Epithelial cell of proximal tubule (primary cell): ENCODE results near the gene ACSF2. TPM values are rescaled to one million over a fixed set of nuclear protein-coding genes. Genes with fewer than 3 reads are reported as not detected.
"Not testable (repeated sequence)": the region's sequence is repeated elsewhere in the genome, so short reads cannot be mapped to it uniquely, and the experiment has no call there.

Experiments
- DNase-seq: peaks from one replicate; pipeline ENCODE4 v3.0.0-alpha.2; 2011; ENCODE audit warnings: low read depth
- H3K4me3 ChIP-seq: 2 replicates; pipeline ENCODE4 v1.5.1; 2011; ENCODE audit warnings: low read depth, mild to moderate bottlenecking, low read length
- CTCF ChIP-seq: conservative IDR thresholded peaks from 2 replicates; pipeline ENCODE4 v1.5.1; 2012; ENCODE audit warnings: low read depth, mild to moderate bottlenecking, low read length
- total RNA-seq: library from RNA; depleted of rRNA; stranded (reverse); fragments of >200 nt; gene quantifications from 2 replicates; pipeline ENCODE4 v1.2.3, GENCODE V29; 2015

Gene ACSF2
- total RNA-seq, 1 donor from 2014 or later, result 32.6 TPM

- no peak for DNase-seq
- H3K4me3 ChIP-seq, result no peak overlapping the region
- no peak for TF ChIP-seq CTCF
These were observed 45.2 kb downstream of the ACSF2 start for GRCh38 chr17:50471009-50471905.

- TF ChIP-seq CTCF, result no peak
- H3K4me3 ChIP-seq, result no peak overlapping the region
- no peak for DNase-seq
These were observed 46.3 kb downstream of the ACSF2 start for GRCh38 chr17:50472286-50472685.

- TF ChIP-seq CTCF, result peak; percentile 64
- H3K4me3 ChIP-seq, result not testable (repeated sequence)
- peak; percentile 22 for DNase-seq
These were observed 46.7 kb downstream of the ACSF2 start for GRCh38 chr17:50472761-50473161.

GRCh38 chr17:50473901-50474300 lies 47.9 kb downstream of the ACSF2 start:
- H3K4me3 ChIP-seq, result no peak overlapping the region
- no peak for TF ChIP-seq CTCF
- DNase-seq, result no peak

- DNase-seq, result no peak
- no peak for TF ChIP-seq CTCF
- no peak overlapping the region for H3K4me3 ChIP-seq
These were observed 48.5 kb downstream of the ACSF2 start for GRCh38 chr17:50474523-50474922.

GRCh38 chr17:50475362-50475761 lies 49.3 kb downstream of the ACSF2 start:
- TF ChIP-seq CTCF, result no peak
- no peak for DNase-seq
- H3K4me3 ChIP-seq, result no peak overlapping the region

GRCh38 chr17:50475775-50476544 lies 49.9 kb downstream of the ACSF2 start:
- DNase-seq, H3K4me3 ChIP-seq: not testable (repeated sequence)
